ENCODE data around the gene AFAP1L2.

DNA sequence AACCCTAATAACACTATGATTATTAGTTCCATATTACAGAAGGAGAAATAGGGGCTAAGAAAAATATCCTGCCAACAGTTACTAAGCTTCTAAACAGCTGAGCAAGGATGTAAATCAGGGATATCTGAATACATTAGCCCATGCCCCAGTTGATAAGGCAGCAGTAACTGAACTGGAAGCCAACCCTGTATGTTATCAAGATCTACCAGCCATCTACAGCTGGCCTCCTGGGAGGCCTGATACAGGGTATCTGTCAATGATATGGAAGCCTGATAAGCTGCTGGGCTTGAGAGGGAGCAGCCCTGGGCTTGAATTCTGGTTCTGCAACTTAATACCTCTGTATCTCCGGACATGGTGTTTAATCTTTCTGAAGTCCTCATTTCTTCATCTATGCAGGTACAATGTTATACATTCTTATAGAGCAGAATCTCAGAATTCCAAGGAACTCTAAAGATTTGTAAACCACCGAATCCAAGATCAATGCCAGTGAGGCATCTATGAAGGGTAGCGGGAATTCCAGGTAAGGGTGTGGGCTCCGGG, 37.9 kb upstream of the AFAP1L2 start:
- TF ChIP-seq EZH2 (IDR thresholded peaks at IDR 0.05; ENCODE audit: insufficient read depth, poor library complexity, severe bottlenecking) = no peak
- TF ChIP-seq EZH2phosphoT487 (IDR thresholded peaks at IDR 0.05; ENCODE audit: insufficient read depth, low read depth) = no peak
